ENCODE results near the gene PIR.

DNA sequence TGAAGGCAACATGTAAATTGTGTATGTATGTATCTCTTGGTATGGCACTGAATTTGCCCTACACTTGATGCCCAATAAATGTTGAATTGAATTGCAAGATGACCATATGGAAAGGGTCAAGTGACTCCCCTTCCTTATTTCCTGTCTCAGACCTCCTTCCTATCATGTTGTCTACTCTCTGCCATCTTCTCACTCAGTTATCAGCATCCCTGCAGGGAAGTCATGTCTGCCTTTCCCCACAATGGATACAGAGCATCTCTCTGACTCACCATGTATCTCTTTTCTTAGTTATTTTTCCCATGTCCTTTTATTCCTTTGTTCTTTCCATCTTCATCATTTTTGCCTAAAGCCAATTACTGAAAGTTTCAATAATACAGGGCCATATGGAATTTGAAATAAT, 30.0 kb upstream of the PIR start:
- TF ChIP-seq CTCF (IDR thresholded peaks at IDR 0.05), result no peak
- no peak for TF ChIP-seq ZFX (IDR thresholded peaks at IDR 0.05; ENCODE audit: borderline replicate concordance)

Data from 22Rv1 (cell line).